Stimulated activated naive CD4-positive, alpha-beta T cell (primary cell): ENCODE results near the gene TLK2.
"Not testable (repeated sequence)": the region's sequence is repeated elsewhere in the genome, so short reads cannot be mapped to it uniquely, and the experiment has no call there.

Experiments used
- DNase-seq, 6 experiments: peaks; one replicate each; lab custom pipeline; 2025; lab: John Stamatoyannopoulos, UW

The TLK2 gene

DNA sequence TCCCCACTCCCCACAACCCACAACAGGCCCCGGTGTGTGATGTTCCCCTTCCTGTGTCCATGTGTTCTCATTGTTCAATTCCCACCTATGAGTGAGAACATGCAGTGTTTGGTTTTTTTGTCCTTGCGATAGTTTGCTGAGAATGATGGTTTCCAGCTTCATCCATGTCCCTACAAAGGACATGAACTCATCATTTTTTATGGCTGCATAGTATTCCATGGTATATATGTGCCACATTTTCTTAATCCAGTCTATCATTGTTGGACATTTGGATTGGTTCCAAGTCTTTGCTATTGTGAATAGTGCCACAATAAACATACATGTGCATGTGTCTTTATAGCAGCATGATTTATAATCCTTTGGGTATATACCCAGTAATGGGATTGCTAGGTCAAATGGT is 82.3 kb downstream of the TLK2 start:
- not testable (repeated sequence) for DNase-seq

DNA sequence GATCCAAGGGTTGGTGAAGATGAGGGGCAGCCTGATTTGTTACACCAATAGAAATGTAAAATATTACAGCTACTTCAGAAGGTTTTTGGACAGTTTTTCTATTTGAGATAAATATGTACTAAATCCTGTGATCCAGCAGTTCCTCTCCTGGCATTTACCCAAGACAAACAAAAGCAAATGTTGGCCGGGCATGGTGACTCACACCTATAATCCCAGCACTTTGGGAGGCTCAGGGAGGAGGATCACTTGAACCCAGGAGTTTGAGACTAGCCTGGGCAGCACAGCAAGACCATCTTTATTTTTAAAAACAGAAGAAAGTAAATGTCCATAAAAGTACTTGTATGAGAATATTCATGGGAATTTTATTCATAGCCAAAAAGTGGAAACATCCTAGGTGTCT is 84.0 kb downstream of the TLK2 start:
- no peak for DNase-seq

DNA sequence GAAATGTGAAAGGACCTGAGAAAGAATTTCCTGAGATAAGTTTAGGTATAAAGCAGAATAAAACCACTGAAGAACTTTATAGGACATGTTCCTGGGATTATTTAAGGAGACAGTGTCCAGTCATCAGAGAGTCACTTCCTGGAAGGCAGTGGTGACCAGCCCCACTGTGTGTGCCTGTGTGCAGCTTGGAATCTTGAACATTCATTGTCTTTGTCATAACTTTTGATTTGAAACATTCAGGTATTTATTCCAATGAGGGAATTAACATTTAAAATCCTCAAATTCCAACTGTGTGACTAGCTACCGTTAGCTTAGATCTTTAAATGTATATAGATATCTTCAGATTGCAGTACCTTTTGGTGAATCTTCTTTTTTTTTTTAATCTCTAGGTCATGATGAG is 87.2 kb downstream of the TLK2 start:
- DNase-seq = no peak

DNA sequence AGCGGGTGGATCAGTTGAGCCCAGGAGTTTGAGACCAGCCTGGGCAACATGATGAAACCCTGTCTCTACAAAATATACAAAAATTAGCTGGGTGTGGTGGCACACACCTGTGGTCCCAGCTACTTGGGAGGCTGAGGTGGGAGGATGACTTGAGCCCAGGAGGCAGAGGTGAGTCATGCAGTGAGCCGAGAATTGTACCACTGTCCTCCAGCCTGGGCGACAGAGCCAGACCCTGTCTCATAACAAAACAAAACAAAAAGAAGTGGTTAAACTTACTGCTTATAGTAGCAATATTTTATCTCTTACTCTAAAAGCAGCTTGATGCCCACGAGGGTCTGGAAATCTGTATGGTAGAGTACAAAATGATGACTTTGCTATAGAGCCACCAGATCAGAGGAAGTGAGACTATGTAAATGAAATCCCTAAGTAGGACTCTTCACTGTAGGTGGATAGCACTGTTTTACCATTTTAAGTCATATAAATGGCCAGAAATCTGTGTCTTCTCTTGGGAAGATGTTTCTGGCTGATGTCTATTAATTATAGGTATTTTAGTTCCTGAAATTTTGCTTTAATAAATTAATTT is 88.5 kb downstream of the TLK2 start:
- no peak for DNase-seq

DNA sequence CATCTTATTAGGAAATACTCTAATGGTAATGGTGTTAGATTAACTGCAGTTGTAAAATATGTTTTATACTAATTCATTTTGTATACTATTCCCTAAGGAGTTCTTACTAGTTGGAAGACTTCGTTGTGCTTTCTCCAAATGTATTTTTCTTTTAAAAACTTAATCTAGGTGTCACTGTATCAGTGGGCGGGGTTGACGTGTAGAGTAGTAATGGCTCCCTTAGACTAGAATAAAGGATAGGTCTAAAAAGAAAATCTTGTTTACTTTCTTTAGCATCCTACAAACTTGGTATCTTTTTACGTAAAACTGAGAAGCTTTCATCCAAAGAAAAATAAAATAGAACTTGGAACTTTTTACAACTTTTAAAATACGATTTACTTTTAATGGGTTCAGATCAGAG is 93.9 kb downstream of the TLK2 start:
- DNase-seq = no peak

DNA sequence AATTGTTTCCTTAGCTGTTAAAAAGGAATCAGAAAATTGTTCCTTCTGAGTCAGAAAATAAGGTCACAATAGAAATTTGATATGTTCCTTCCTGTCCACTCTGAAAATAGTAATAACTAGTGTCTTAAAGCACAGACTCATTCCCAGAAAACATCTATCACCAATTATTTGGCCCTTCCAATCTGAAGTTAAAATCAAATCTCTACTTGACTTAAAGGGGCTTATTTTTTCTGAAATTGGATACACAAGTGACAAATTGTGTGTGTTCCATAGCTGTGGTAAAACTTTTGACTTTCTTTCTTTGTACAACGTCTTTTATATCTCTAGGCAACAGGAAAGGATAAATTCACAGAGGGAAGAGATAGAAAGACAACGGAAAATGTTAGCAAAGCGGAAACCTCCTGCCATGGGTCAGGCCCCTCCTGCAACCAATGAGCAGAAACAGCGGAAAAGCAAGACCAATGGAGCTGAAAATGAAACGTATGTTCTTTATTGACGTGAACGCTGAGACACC is 94.3 kb downstream of the TLK2 start:
- DNase-seq = no peak

DNA sequence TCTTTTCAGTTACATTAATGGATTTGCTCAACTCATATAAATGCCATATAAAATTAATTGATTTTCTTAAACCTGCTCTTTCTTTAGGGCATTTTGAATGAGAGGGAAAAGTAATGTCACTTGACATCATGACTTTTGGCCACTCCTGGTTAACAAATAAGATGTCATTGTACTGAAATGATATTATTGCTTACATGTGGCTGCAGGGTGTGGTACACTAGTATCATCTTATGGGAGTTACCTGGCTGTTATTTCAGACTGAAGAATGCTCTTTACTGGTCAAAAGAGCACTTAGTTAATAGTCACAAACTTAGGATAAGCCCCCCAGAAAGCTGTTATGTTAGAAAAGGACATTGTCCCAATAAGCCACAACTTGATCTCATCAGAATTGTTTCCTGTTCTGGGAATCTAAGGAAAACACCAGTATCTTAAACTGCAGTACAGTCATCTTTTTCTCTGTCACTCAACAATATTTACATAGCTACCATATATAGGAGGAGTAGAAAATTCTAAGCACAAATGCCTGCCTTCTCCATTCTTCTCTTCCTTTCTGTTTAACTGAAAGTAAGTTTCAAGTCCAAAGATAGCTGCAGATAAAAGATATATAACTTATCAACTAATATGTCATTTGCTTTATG is 95.0 kb downstream of the TLK2 start:
- DNase-seq = no peak

DNA sequence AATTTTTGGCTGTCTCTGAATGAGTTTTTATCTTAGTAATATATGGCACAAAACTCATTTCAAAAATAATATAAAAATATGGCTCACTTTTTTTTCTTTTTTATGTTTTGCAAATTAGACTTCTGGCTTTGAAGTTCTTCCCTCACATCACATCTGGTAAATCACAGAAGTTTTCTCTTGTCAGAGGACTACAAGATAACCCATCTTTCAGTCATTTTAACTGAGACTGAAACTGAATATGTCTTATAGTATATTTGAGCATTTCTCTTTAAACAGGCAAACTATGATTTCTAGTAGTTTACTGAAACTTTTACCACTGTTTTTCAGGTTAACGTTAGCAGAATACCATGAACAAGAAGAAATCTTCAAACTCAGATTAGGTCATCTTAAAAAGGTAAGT is 97.8 kb downstream of the TLK2 start:
- DNase-seq = no peak

DNA sequence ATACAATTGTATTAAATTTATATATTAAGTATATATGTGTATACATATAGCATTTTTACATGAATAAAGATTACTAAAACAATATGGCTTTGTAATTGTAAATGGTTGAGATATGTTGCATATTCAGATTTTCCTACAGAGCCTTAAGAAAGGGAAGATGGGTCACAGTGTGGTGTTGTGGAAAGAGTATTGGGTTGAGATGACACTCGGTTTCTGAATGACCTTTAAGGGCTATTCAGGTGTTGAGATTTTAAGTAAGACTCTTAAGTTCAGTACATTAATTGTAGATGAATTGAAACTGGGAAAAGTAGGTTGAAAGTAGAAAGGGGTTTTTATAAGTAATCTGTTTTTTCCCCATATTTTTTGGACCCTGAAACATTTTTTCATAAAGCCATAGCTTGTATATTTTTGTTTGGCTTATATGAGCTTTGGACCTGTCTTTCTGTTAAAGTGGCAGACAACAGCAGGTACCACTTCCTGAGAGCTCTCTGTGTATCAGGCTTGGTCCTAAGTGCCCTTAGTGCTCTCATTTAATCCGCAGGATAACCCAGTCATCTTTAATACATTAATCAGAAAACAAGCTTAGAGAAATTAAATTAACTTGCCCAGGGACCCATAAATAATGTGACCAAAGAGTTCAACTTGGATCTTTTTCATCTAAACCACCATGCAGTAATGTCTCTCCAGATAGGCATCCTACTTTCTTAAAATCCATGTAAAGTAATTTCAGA is 100.3 kb downstream of the TLK2 start:
- DNase-seq = no peak

DNA sequence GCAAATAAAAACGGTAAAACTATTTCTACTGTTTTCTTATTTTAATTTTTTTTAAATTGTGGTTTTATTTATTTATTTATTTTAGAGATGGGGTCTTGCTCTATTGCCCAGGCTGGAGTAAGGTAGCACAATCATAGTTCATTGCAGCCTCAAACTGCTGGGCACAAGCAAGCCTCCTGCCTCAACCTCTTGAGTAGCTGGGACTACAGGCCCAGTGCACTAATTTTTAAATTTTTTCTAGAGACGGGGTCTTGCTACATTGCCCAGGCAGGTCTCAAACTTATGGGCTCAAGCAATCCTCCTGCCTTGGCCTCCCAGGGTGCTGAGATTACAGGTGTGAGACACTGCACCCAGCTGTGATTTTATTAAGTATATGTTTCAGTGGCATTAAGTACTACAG is 102.3 kb downstream of the TLK2 start:
- no peak for DNase-seq

DNA sequence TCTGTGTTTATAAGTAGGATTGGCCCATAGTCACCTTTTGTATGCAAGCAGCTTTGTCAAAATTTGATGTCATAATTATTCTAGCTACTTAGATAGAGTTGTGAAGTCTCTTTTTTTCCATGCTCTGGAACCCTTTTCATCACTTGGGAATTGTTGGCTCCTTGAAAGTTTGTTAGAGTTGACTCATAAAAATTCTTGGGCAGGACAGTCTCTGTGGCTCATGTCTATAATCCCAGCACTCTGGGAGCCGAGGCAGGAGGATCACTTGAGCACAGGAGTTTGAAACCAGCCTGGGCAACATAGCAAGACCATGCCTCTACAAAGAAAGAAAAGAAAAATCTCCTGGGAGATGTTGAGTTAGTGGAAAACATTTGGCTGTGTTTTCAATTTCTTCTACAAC is 103.1 kb downstream of the TLK2 start:
- no peak for DNase-seq

DNA sequence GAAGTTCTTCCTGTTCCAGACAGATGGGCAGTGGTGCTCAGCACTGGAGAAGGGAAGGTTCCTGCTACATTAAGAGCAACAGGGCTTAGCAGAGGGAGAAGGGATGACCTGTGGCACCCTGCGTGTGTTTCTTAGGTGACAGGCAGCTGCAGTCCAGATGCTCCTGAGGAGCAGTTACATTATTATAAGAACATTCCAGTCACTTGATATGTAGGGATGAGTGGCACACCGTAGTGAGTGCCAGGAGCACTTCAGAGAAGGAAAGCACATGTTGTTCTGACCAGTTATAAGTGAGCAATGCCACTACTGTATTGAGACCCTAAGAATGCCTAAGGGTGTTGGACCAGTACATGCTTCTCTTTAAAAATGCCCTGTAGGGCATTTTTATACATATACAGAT is 108.9 kb downstream of the TLK2 start:
- no peak for DNase-seq

DNA sequence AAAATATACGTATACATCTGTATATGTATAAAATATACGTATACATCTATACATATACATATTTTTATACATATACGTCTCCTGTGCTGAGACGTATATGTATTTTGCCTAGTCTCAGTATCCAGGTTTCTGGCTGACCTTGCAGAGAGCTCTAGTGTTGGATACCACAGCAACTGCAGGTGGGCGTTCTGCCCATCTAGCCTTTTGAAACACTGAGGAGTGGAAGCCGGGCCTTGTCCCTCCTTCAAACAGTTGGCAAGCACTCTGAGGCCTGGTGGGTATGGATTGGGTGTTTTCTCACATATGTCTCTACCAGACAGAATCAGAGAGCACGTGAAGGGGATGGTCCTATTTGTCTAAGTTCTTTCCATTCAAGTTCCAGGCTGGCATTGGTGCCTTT is 109.5 kb downstream of the TLK2 start:
- no peak for DNase-seq

DNA sequence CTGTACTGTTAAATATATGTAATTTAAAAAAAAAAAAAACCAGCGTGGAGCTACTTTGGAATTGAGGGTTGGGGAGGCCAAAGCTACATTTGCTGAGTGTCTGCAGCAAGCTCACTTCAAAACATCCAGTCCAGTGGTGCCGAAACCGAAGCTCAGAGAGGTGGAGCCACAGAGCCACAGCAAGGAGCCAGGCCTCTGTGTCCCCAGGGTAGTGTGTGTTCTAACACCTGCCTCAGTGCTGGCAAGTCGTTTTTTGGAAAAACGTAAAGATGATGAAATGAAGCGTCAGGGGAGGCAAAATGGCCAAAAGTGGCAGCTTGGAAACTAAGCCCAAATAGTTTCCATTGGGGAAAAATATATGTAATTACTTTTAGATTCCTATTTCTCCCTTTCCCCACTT is 112.7 kb downstream of the TLK2 start:
- DNase-seq = no peak

DNA sequence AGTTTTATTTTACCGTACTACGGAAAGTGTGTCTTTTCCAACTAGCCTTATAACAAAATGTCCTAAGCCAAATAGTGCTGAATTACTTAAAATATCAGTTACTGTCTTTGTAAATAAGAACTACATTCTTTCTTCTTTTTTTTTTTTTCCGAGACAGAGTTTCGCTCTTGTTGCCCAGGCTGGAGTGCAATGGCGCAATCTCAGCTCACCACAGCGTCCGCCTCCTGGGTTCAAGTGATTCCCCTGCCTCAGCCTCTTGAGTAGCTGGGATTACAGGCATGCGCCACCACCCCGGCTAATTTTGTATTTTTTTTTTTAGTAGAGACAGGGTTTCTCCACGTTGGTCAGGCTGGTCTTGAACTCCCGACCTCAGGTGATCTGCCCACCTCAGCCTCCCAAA is 113.2 kb downstream of the TLK2 start:
- DNase-seq = not testable (repeated sequence)

DNA sequence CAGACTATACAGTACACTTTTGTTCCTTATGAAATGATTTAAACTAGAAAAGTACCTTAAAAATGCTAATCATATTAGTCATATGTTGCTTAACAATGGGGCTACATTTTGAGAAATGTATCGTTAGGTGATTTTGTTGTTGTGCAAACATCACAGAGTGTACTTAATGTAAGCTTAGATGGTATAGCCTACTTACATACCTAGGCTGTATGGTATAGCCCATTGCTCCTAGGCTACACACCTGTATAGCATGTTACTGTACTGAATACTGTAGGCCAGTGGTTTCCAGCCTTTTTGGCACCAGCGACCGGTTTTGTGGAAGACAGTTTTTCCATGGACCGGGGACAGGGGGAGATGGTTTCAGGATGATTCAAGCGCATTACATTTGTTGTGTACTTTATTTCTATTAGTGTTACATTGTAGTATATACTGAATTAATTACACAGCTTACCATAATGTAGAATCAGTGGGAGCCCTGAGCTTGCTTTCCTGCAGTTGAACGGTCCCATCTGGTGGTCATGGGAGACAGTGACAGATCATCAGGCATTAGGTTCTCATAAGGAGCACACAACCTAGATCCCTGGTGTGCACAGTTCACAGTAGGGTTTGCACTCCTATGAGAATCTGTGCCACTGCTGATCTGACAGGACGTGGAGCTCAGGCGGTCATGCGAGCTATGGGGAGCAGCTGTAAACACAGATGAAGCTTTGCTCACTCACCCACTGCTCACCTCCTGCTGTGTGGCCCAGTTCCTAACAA is 113.9 kb downstream of the TLK2 start:
- no peak for DNase-seq

DNA sequence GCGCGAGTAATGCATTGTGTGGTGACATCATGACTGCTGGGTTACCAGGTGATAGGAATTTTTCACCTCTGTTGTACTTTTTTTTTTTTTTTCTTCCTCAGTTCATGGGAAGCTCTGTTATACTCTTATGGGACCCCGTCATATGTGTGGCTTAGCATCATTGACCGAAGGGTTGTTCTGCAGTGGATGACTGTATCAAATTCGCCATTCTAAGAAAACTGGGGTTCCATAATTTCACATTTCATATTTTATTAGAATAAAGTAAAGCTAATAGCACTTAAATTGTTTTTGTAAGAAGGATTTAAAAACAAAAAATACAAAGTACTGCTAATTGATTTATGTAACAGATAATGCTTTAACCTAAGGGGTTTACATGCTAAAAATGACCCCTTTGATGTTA is 116.9 kb downstream of the TLK2 start:
- no peak for DNase-seq

DNA sequence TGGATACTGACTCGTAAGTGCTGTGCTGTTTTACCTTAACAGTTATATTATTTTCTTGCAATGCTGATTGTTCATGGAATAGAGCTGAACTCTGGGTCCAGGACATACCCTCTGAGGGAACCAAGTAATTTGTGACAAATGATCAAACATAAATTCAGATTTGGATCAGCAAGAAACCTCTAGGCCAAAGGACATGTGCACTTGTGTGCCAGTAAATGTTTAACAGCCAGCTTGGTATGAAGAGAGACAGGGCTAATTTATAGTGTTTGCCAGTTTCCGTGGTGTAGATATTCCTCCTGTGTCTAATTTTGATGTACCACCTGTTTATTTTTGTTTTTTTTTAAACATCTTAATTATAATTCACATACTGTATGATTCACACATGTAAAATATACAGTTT is 118.0 kb downstream of the TLK2 start:
- DNase-seq = no peak

DNA sequence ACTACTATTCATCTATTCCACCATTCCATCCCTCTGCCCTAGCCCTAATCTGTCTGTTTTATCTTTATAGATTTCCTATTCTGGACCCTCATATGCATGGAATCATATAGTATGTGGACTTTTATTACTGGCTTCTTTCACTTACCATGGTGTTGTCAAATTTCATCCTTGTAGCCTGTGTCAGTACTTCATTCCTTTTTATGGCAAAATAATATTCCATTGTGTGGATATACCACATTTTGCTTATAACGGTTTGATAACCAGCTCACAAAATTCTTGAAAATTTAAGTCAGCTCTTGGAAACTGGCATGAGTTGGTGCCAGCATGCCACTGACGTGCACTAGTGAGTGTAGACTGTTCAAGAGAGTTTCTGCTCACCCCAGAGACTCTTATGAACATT is 118.5 kb downstream of the TLK2 start:
- DNase-seq = no peak

DNA sequence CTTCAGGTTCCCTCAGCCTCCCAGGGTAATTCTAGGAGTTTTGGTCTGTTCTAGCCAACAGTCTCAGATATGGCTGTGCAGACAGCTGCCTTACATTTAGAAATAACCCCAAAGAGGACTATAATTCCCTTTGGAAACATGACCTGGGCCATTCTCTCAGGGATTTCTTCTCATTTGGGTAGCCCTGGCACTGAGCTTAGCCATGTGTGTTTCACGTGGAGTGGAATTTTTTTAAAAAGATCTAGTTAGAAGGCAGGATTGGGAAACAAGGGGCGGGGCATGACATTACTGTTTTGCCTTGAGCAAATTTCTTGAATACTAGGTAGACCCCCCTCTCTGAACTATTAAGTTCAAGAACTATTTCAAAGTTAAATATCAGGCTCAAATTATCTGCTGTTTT is 119.3 kb downstream of the TLK2 start:
- DNase-seq = no peak

DNA sequence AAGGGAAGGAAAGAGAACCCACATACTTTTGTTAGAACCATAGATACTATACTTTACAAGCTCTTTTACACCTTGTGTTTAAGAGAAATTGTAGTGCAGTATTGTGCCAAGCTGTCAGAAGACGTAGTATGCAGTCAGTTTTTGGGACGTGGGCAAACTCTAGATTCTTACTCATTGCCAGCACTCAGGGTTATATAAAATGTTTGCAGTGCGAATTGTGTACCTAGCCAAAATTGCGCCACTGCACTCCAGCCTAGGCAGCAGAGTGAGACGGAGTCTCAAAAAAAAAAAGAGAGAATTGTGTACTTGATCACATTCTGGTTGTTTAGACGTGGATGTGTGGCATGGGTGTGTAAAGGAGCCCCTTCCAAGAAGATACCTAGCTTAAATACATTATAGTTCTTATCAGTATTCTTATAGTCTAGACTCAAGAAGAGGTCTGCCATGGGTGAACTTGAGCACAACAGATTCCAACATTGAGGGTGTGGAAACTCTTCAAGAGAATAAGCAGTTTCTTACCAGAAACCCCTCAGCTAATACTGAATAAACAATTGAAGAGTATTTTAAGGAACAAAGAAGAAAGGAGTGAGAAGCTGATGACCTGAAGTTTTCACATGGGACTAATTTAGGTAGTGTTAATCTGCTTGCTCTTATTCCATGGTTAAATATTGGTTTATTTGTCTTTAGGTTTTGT is 121.5 kb downstream of the TLK2 start:
- no peak for DNase-seq

DNA sequence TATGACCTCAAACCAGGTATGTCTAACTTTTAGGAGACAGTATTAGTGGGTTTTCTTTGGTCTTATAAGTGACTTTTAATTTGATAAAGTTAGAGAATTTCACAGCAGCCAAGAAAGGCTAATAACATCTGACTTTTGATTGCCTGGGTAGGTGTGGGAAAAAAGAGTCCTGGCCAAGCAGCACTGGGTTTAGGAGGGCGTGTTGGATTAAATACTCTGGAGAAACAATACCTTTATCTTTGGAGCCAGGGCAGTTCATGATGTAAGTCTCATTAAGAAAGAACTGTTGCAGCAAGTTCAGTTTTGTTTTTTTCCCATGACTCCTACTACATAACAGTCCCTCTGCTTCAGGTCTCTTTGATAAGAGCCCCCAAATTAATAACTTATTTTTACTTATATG is 122.2 kb downstream of the TLK2 start:
- no peak for DNase-seq
